GM18502 (cell line): ENCODE results near the gene ANGPTL2.

ENCODE experiments used
- ATAC-seq: cut with Tn5 transposase; IDR thresholded peaks from one replicate; pipeline ENCODE4 v1.9.1; 2021; ENCODE audit warnings: mild to moderate bottlenecking; ENCODE audit not compliant: unreplicated experiment, poor library complexity

ANGPTL2 gene

GRCh38 chr9:127058011-127058644 lies 64.3 kb downstream of the ANGPTL2 start:
- ATAC-seq: no peak

DNA sequence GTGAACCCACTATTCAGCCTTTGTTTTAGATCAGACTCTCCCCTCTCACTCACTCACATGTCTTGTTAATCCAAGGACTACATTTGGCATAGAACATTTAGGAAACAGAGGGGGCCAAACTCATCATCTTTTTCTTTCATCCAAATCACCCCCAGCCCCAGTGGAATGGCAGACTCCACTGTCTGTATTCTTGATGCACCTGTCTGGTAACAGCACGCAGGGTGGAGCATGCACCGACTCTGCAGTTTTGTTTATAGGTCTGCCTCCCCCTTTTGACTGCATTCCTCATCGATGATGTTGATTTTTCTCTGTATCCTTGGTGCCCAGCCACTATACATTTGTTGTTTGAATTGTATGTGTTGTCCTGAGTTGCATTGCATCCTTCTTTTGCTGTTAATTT lies 66.0 kb downstream of the ANGPTL2 start:
- ATAC-seq: no peak

DNA sequence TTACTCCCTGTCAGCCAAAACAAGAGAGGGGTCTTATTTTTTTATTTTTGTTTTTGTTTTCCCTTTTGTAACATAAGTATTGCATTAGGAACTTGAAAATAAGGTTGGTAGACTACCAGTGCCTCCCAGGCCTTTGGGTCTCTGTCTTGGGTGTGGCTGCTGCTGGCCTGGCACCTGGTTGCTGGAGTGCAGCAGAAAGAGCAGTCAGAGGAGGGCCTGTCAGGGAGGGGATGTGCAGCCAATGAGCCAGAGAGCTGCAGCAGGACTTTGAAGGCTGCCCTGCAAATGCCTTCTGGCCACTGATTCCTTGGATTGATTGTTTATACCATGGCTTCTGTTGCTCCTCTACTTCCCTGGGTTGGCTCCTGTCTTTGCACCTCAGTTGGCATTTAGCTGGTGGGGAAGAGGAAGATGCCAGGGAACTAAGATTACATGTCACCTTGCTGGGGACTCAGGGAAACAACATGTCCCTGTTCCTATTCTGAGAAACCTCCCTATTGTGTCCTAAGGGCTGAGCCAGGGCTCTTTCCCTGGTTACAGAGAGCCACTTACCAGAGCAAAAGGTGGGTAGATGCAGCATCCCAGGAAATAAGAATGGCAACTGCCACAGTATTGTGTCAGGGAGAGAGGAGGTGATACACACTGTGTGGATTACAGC lies 66.6 kb downstream of the ANGPTL2 start:
- ATAC-seq: no peak

GRCh38 chr9:127053960-127054359 lies 68.5 kb downstream of the ANGPTL2 start:
- no peak for ATAC-seq

GRCh38 chr9:127053057-127053821 lies 69.2 kb downstream of the ANGPTL2 start:
- ATAC-seq: no peak

- no peak for ATAC-seq
Observed at GRCh38 chr9:127051881-127052595, 70.4 kb downstream of the ANGPTL2 start.

- no peak for ATAC-seq
Observed at GRCh38 chr9:127050591-127051001, 71.8 kb downstream of the ANGPTL2 start.

DNA sequence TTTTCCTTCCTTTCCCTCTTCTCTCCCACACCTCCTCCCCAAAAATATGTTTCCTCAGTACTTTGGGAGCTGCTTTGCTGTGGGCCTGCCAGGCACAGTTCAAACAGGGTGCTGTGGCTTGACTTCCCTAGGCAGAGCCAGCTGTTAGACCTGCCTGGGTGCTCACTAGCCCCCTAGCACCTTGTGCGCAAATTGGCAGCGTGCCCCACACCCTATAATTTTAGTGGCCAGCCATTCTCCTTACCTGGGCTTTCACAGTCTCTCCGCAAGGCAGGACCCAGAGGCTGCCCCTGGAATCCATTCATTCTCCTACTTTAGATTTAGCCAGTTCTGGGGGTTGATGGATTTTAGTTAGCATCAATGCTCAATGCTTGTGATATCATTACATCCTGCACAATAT lies 72.3 kb downstream of the ANGPTL2 start:
- no peak for ATAC-seq

GRCh38 chr9:127049581-127049980 lies 72.9 kb downstream of the ANGPTL2 start:
- no peak for ATAC-seq

GRCh38 chr9:127049044-127049443 lies 73.4 kb downstream of the ANGPTL2 start:
- ATAC-seq: no peak

GRCh38 chr9:127047971-127048370 lies 74.5 kb downstream of the ANGPTL2 start:
- ATAC-seq: no peak

DNA sequence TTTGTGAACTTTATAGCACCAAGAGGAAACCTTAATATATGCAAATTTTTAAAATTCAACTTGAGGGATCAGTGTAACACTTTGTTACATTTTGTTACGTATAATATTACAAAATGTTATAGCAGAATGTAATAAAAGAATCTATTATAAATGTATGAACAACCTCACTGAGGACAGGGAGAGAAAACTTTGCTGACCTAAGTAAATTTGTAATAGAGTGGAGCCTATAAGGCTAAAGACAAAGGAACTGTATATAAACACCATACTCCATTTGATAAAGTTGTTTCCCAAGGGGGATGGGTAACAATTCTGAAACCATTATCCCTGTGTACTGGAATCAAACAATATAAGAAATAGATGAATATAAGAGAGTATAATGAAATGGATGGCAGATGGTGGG lies 77.3 kb downstream of the ANGPTL2 start:
- ATAC-seq: no peak

DNA sequence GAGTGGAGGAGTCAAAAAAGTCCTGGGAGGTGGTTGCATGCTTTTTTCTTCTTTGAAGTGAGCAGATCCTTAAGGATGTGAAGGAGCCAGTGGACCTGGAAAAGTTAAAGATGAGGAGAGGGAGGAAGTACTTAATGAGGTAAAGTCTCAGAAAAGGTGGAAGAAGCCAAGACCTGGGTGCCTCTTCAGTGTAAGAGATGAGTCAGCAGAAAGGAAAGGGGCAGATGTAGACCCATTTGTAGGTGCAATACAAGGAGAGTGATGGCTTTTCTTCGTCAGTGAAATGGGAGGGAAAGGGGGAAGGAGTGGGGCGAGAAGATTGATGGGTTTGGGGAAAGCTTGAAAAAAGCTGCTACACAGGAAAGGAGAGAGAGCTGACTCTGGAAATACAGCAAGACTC lies 82.9 kb downstream of the ANGPTL2 start:
- no peak for ATAC-seq

DNA sequence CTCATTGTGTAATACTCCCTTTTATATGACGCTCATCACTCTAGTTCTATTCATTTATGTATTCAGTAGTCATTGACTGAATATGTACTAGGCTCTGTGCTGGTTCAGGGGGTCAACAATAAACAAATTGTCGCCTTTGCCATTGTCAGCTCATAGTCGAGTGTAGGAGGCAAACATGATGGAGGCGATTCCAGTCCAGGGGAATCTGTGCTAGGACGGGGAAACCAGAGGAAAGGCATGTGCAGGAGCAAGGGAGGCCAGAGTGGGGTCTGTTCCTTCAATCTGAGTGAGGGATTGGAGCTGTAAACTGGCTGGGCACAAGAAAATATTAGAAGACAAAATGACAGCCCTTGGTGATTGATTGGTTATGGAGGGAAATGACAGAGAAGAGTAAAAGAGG lies 83.9 kb downstream of the ANGPTL2 start:
- ATAC-seq: no peak
